Stimulated activated CD4-positive, alpha-beta T cell treated with anti-CD3 and anti-CD28 coated beads, Interleukin-15, amount 100 ng/mL, for 1 hour (primary cell): ENCODE results near the gene TIGD2.

Source experiments
- DNase-seq, 2 donors: peaks; one replicate each; pipeline ENCODE4 v3.0.0-alpha.2; 2020; ENCODE audit warnings: low read depth in 1 of 2, low spot score in 1 of 2

TIGD2 gene

GRCh38 chr4:89161841-89162240 lies 50.5 kb downstream of the TIGD2 start:
- DNase-seq = no peak

- no peak for DNase-seq
Observed at GRCh38 chr4:89162496-89162895, 51.2 kb downstream of the TIGD2 start.

- DNase-seq = no peak
Observed at GRCh38 chr4:89162987-89163386, 51.7 kb downstream of the TIGD2 start.

GRCh38 chr4:89164400-89164799 lies 53.1 kb downstream of the TIGD2 start:
- no peak for DNase-seq
